ENCODE results near the gene ACP5. TPM values are rescaled to one million over a fixed set of nuclear protein-coding genes. Genes with fewer than 3 reads are reported as not detected.
"Not testable (repeated sequence)": the region's sequence is repeated elsewhere in the genome, so short reads cannot be mapped to it uniquely, and the experiment has no call there.

The ACP5 gene
- 10 to 100 TPM in 1 of 2 donors, 1 to 10 TPM in 1; 8.0 to 22.4 TPM for total RNA-seq

- no peaks in the 10 kb centered on the region for H3K27me3 ChIP-seq
- TF ChIP-seq POLR2A (IDR thresholded peaks at IDR 0.05) (no peak), CTCF (IDR thresholded peaks at IDR 0.05) (no peak)
- no peaks in the 10 kb centered on the region for H3K36me3 ChIP-seq (replicated peaks in 1 of 2; ENCODE audit: insufficient read depth in 1 of 2, low read depth in 2 of 2)
- ATAC-seq (no peak), DNase-seq (no peak)
- intact Hi-C loops (cut with DNase I): no loop called here
- H3K9me3 ChIP-seq: no peaks in the 10 kb centered on the region
- H3K27ac ChIP-seq: peak within 1 kb of the TSS in 2 of 4 donors; percentile 48 to 55
- 69 to 79% methylated on average over 6 to 15 of the region's 18 CpGs for WGBS, 2 donors
- peaks cover 31% of the 10 kb centered on the region for H3K4me1 ChIP-seq
- H3K4me3 ChIP-seq: no peak within 1 kb of the TSS
Measured at GRCh38 chr19:11577451-11578257, at the start of gene ACP5. Gene ACP5, minus strand, starts transcription at chr19:11577645. Its CDS starts 328 bp downstream, at chr19:11577317.

GRCh38 chr19:11626252-11626651, 48.8 kb upstream of the ACP5 start:
- peaks cover 19% of the 10 kb centered on the region for H3K4me1 ChIP-seq
- no peak overlapping the region for H3K27ac ChIP-seq
- no peaks in the 10 kb centered on the region for H3K9me3 ChIP-seq
- H3K4me3 ChIP-seq: no peak overlapping the region
- DNase-seq: peak in 1 of 4 donors; percentile 36
- intact Hi-C loops (cut with DNase I): no loop called here
- 74 to 75% methylated on average over 15 of the region's 15 CpGs for WGBS, 2 donors
- no peaks in the 10 kb centered on the region for H3K36me3 ChIP-seq (replicated peaks in 1 of 2; ENCODE audit: insufficient read depth in 1 of 2, low read depth in 2 of 2)
- ATAC-seq: no peak
- TF ChIP-seq POLR2A (IDR thresholded peaks at IDR 0.05) (no peak), CTCF (IDR thresholded peaks at IDR 0.05) (no peak)
- no peaks in the 10 kb centered on the region for H3K27me3 ChIP-seq

GRCh38 chr19:11624069-11624463, 46.6 kb upstream of the ACP5 start:
- TF ChIP-seq POLR2A (IDR thresholded peaks at IDR 0.05) (no peak), CTCF (IDR thresholded peaks at IDR 0.05) (no peak)
- peaks cover 0 to 6% of the 10 kb centered on the region in 2 donors for H3K36me3 ChIP-seq (replicated peaks in 1 of 2; ENCODE audit: insufficient read depth in 1 of 2, low read depth in 2 of 2)
- intact Hi-C loops (cut with DNase I): no loop called here
- no peaks in the 10 kb centered on the region for H3K27me3 ChIP-seq
- DNase-seq (peak in 1 of 4 donors; percentile 7), ATAC-seq (peak; percentile 47)
- peak overlapping the region in 3 of 4 donors; percentile 6 to 39 (median 19) for H3K27ac ChIP-seq
- no peaks in the 10 kb centered on the region for H3K9me3 ChIP-seq
- peaks cover 19% of the 10 kb centered on the region for H3K4me1 ChIP-seq
- H3K4me3 ChIP-seq: no peak overlapping the region
- 19 to 28% methylated on average over 4 of the region's 4 CpGs for WGBS, 2 donors

GRCh38 chr19:11622401-11622800, 45.0 kb upstream of the ACP5 start:
- intact Hi-C loops (cut with DNase I); H3K9me3 ChIP-seq; H3K4me3 ChIP-seq; H3K27ac ChIP-seq; H3K27me3 ChIP-seq; DNase-seq; ATAC-seq: not testable (repeated sequence)
- Histone ChIP-seq H3K36me3 (replicated peaks in 1 of 2; ENCODE audit: insufficient read depth in 1 of 2, low read depth in 2 of 2) (peaks cover 2 to 14% of the 10 kb centered on the region in 2 donors), H3K4me1 (peaks cover 19% of the 10 kb centered on the region)
- 62 to 66% methylated on average over 3 of the region's 3 CpGs for WGBS, 2 donors

- intact Hi-C loops (cut with DNase I): no loop called here
Measured at GRCh38 chr19:11620553-11620952, 43.1 kb upstream of the ACP5 start.

More at GRCh38 chr19:11620553-11620952, 43.1 kb upstream of the ACP5 start:
- no peaks in the 10 kb centered on the region for H3K27me3 ChIP-seq
- peaks cover 0 to 14% (median 0%) of the 10 kb centered on the region in 3 donors for H3K9me3 ChIP-seq
- 71 to 98% methylated on average over 4 of the region's 4 CpGs for WGBS, 2 donors
- no peak for TF ChIP-seq POLR2A (IDR thresholded peaks at IDR 0.05)
- TF ChIP-seq CTCF (IDR thresholded peaks at IDR 0.05): no peak
- H3K4me3 ChIP-seq: no peak overlapping the region
- peaks cover 17 to 25% of the 10 kb centered on the region in 2 donors for H3K36me3 ChIP-seq (replicated peaks in 1 of 2; ENCODE audit: insufficient read depth in 1 of 2, low read depth in 2 of 2)
- DNase-seq (no peak), ATAC-seq (no peak)
- peaks cover 19% of the 10 kb centered on the region for H3K4me1 ChIP-seq
- no peak overlapping the region for H3K27ac ChIP-seq
